ENCODE results near the gene RIOK3.

Gene RIOK3

GRCh38 chr18:23468753-23469459 is 15.8 kb downstream of the RIOK3 start:
- no peak for DNase-seq
- TF ChIP-seq CTCF (IDR thresholded peaks at IDR 0.05; ENCODE audit: low read depth, low read length), result no peak
- peaks cover 5% of the 10 kb centered on the region for H3K36me3 ChIP-seq
- H3K27me3 ChIP-seq, result no peaks in the 10 kb centered on the region
- H3K4me1 ChIP-seq, result no peaks in the 10 kb centered on the region
- H3K9me3 ChIP-seq, result no peaks in the 10 kb centered on the region
- no peak overlapping the region for H3K4me3 ChIP-seq (ENCODE audit: low read depth, low read length)

- Histone ChIP-seq H3K4me3 (ENCODE audit: low read depth, low read length) (no peak overlapping the region), H3K27me3 (no peaks in the 10 kb centered on the region), H3K4me1 (no peaks in the 10 kb centered on the region), H3K9me3 (no peaks in the 10 kb centered on the region), H3K36me3 (peaks cover 9% of the 10 kb centered on the region)
- TF ChIP-seq CTCF (IDR thresholded peaks at IDR 0.05; ENCODE audit: low read depth, low read length), result no peak
- no peak for DNase-seq
These were observed 17.7 kb downstream of the RIOK3 start for GRCh38 chr18:23470620-23471387.

- Histone ChIP-seq H3K4me1 (no peaks in the 10 kb centered on the region), H3K4me3 (ENCODE audit: low read depth, low read length) (no peak overlapping the region), H3K36me3 (peaks cover 9% of the 10 kb centered on the region), H3K27me3 (no peaks in the 10 kb centered on the region), H3K9me3 (no peaks in the 10 kb centered on the region)
- DNase-seq, result no peak
- TF ChIP-seq CTCF (IDR thresholded peaks at IDR 0.05; ENCODE audit: low read depth, low read length), result no peak
These were observed 18.4 kb downstream of the RIOK3 start for GRCh38 chr18:23471486-23471885.

- Histone ChIP-seq H3K36me3 (peaks cover 10% of the 10 kb centered on the region), H3K27me3 (no peaks in the 10 kb centered on the region), H3K4me3 (ENCODE audit: low read depth, low read length) (no peak overlapping the region), H3K4me1 (no peaks in the 10 kb centered on the region), H3K9me3 (no peaks in the 10 kb centered on the region)
- no peak for DNase-seq
- no peak for TF ChIP-seq CTCF (IDR thresholded peaks at IDR 0.05; ENCODE audit: low read depth, low read length)
These were observed 26.9 kb downstream of the RIOK3 start for GRCh38 chr18:23479829-23480505.

- Histone ChIP-seq H3K4me1 (no peaks in the 10 kb centered on the region), H3K27me3 (no peaks in the 10 kb centered on the region), H3K4me3 (ENCODE audit: low read depth, low read length) (no peak overlapping the region), H3K36me3 (no peaks in the 10 kb centered on the region; the same call in 1 of the 2 replicates), H3K9me3 (no peaks in the 10 kb centered on the region)
- no peak for DNase-seq
- TF ChIP-seq CTCF (IDR thresholded peaks at IDR 0.05; ENCODE audit: low read depth, low read length), result no peak
These were observed 31.6 kb downstream of the RIOK3 start for GRCh38 chr18:23484561-23485182.
